ENCODE measurements around the gene KRTAP5-1. TPM values are rescaled to one million over a fixed set of nuclear protein-coding genes. Genes with fewer than 3 reads are reported as not detected.

KRTAP5-1 gene
- total and polyA plus RNA-seq, 12 donors, result 0.10 TPM; not detected in 11

- no peak for TF ChIP-seq CTCF (IDR thresholded peaks at IDR 0.05)
- TF ChIP-seq POLR2A (IDR thresholded peaks at IDR 0.05), result no peak
- intact Hi-C loops (cut with DNase I), result loop anchor here in 1 of 2 donors (5.0 kb wide), 1 partner anchor 79 kb away; the partner anchor contains the start of gene KRTAP5-5
- WGBS, 4 donors, result 10 to 29% (median 14%) methylated on average over 7 to 34 of the region's 34 CpGs
- DNase-seq, result peak; percentile 83 to 92 (median 87)
- Histone ChIP-seq H3K27ac (peak overlapping the region in 1 of 5 donors; percentile 34), H3K27me3 (peaks cover 26% of the 10 kb centered on the region), H3K36me3 (replicated peaks in 1 of 2) (no peaks in the 10 kb centered on the region), H3K9me3 (replicated peaks in 1 of 3) (no peaks in the 10 kb centered on the region), H3K4me1 (replicated peaks in 1 of 2) (peaks cover 3 to 23% of the 10 kb centered on the region in 2 donors), H3K4me3 (peak overlapping the region in 1 of 4 donors; percentile 37)
Measured at GRCh38 chr11:1548221-1549070, 36.6 kb downstream of the KRTAP5-1 start.

- WGBS, 4 donors, result 25 to 56% (median 43%) methylated on average over 4 to 33 of the region's 33 CpGs
- H3K4me3 ChIP-seq, result peak overlapping the region in 1 of 4 donors; percentile 48
- H3K4me1 ChIP-seq (replicated peaks in 1 of 2), result peaks cover 3 to 23% of the 10 kb centered on the region in 2 donors
- peaks cover 26% of the 10 kb centered on the region for H3K27me3 ChIP-seq
- intact Hi-C loops (cut with DNase I), result loop anchor here (2.0 to 5.0 kb wide), 2 partner anchors 27 to 80 kb away; partner anchors contain the start of gene KRTAP5-5 (in 1 of the 2)
- H3K36me3 ChIP-seq (replicated peaks in 1 of 2), result no peaks in the 10 kb centered on the region
- TF ChIP-seq POLR2A (IDR thresholded peaks at IDR 0.05) (no peak), CTCF (IDR thresholded peaks at IDR 0.05) (no peak)
- no peak for DNase-seq
- H3K27ac ChIP-seq, result no peak overlapping the region
- no peaks in the 10 kb centered on the region for H3K9me3 ChIP-seq (replicated peaks in 1 of 3)
Measured at GRCh38 chr11:1547467-1548098, 37.5 kb downstream of the KRTAP5-1 start.

DNA sequence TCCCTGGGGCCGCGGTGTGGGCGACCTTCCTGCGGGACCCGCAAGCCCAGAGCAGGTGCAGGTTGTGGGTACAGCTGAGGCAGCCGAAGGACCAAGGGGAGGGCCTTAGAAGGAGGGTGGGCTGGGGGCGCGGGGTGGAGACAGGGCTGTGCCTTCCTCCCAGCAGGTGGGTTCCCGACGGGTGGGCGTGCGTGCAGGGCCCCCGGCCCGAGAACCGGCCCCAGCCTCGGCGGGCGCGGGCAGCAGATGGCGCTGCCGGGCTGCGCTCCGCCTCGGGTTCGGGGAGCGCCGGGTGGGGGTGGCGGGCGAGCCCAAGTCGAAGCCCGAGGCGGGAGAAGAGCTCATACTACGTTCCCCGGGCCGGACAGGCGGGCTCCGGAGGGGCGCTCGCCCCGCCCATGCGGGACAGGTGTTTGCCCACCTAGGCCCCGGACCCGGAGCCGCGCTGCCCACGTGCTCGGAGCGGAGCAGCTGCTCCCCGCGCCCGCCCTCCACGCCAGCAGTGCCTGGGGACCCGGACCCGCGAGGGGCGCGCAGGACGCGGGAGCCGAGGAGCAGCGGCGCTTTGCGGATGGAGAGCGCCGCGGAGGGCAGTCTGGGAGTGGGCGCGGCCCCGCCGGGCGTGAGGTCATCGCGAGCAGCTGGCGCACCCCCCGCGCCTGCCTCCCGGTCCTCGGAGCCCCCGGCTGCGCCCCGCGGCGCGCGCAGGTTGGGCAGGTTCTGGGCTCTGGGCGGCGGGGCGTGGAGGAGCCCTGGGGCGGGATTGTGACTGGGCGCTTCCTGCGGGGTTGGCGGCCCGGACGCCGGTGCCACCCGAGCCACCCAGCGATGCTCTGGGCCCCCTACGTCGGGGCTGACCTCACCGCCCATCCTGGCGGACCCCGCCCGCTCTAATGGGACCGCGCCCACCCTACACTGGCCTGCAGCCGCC, 38.3 kb downstream of the KRTAP5-1 start:
- Histone ChIP-seq H3K4me1 (replicated peaks in 1 of 2) (peaks cover 3 to 23% of the 10 kb centered on the region in 2 donors), H3K36me3 (replicated peaks in 1 of 2) (no peaks in the 10 kb centered on the region), H3K27ac (no peak overlapping the region), H3K27me3 (peaks cover 26% of the 10 kb centered on the region), H3K9me3 (replicated peaks in 1 of 3) (no peaks in the 10 kb centered on the region), H3K4me3 (peak overlapping the region in 1 of 4 donors; percentile 48)
- WGBS, 4 donors, result 1 to 4% (median 2%) methylated on average over 32 to 103 of the region's 106 CpGs
- DNase-seq, result peak in 5 of 7 donors; percentile 53 to 62 (median 54)
- TF ChIP-seq CTCF (IDR thresholded peaks at IDR 0.05) (peak; percentile 27 to 85 (median 66)), POLR2A (IDR thresholded peaks at IDR 0.05) (no peak)
- intact Hi-C loops (cut with DNase I), result loop anchor here (2.0 to 5.0 kb wide), 2 partner anchors 28 to 80 kb away; partner anchors contain the start of gene KRTAP5-5 (in 1 of the 2)

All from adrenal gland (tissue), 12 donors.